HepG2 (cell line): ENCODE results near the gene TROAP. TPM values are rescaled to one million over a fixed set of nuclear protein-coding genes. Genes with fewer than 3 reads are reported as not detected.

Experiments
- ATAC-seq: fragments of 200-7000 bp; cut with Tn5 transposase; 3 replicates; pipeline ENCODE4 v1.9.1; 2020; ENCODE audit warnings: mild to moderate bottlenecking, moderate library complexity
- BruUV-seq: library from RNA; stranded (reverse); fragments of 400-500 nt; replicated peaks from 2 replicates; lab custom pipeline; 2021; lab: Mats Ljungman, UMichigan
- CTCF ChIA-PET: fragments of 300-600 bp; formaldehyde crosslinking; extraction: SDS; loops from one replicate; lab custom pipeline; 2021; ENCODE audit warnings: low total read pairs, inconsistent platforms, low intra/inter-chr PET ratio; lab: Yijun Ruan, JAX
- POLR2A ChIA-PET: fragments of 350-600 bp; sonication (Branson Sonifier 250); formaldehyde crosslinking; loops from one replicate; lab custom pipeline; 2020; ENCODE audit warnings: antibody characterized with exemption, inconsistent platforms; lab: Yijun Ruan, JAX
- DNase-seq: peaks from one replicate; pipeline ENCODE4 v3.0.0-alpha.2; 2015; ENCODE audit warnings: low spot score
- FAIRE-seq: peaks from 3 replicates; lab custom pipeline; 2011; peaks lifted over from hg19 to GRCh38; lab: Jason Lieb, UNC
- H2AFZ ChIP-seq: one replicate; pipeline ENCODE4 v1.6.1; 2011; ENCODE audit warnings: low read length, inconsistent platforms
- H3K27ac ChIP-seq: fragments of 300-600 bp; 3 replicates; pipeline ENCODE4 v1.8.0; 2011; ENCODE audit warnings: mixed run types, mild to moderate bottlenecking, mixed read lengths, low read length, inconsistent platforms; ENCODE audit not compliant: insufficient read depth; ENCODE audit errors: extremely low read length
- H3K27me3 ChIP-seq, 2 experiments: fragments of 200-600 bp in 1 of 2; 2 replicates in 1 of 2; 3 replicates in 1 of 2; pipeline versions ENCODE4 v1.6.0 to v1.8.0; 2011; ENCODE audit warnings: low read length in 2 of 2, mild to moderate bottlenecking in 2 of 2, moderate library complexity in 2 of 2, inconsistent platforms in 1 of 2; ENCODE audit not compliant: insufficient read depth in 2 of 2, control insufficient read depth in 1 of 2
- H3K36me3 ChIP-seq, 2 experiments: fragments of 200-600 bp in 1 of 2; replicated peaks in 1 of 2; 2 replicates in 1 of 2; 3 replicates in 1 of 2; pipeline versions ENCODE4 v1.5.1 to v1.8.0; 2011; ENCODE audit warnings: low read length in 2 of 2, inconsistent platforms in 1 of 2; ENCODE audit not compliant: insufficient read depth in 2 of 2, control insufficient read depth in 1 of 2
- H3K4me1 ChIP-seq: 2 replicates; pipeline ENCODE4 v1.5.1; 2012; ENCODE audit warnings: low read length, inconsistent platforms; ENCODE audit not compliant: insufficient read depth
- H3K4me2 ChIP-seq: 2 replicates; pipeline ENCODE4 v1.6.0; 2011; ENCODE audit warnings: low read depth, low read length, inconsistent platforms
- H3K4me3 ChIP-seq, 3 experiments: fragments of 200-600 bp in 1 of 3; sonication (generic), shearing (Covaris generic) in 1 of 3; replicated peaks in 1 of 3; 2 replicates each; pipeline ENCODE4 v1.5.1; 2011 to 2016; ENCODE audit warnings: low read length in 3 of 3, inconsistent platforms in 2 of 3, low read depth in 2 of 3, mild to moderate bottlenecking in 2 of 3, control low read depth in 1 of 3, mixed read lengths in 1 of 3; ENCODE audit not compliant: insufficient read depth in 1 of 3
- H3K79me2 ChIP-seq: one replicate; pipeline ENCODE4 v1.6.1; 2011; ENCODE audit warnings: low read length, inconsistent platforms; ENCODE audit not compliant: insufficient read depth
- H3K9ac ChIP-seq: 2 replicates; pipeline ENCODE4 v1.6.0; 2011; ENCODE audit warnings: mild to moderate bottlenecking, low read depth, low read length, inconsistent platforms; ENCODE audit not compliant: insufficient read depth
- H3K9me3 ChIP-seq: 2 replicates; pipeline ENCODE4 v1.5.1; 2012; ENCODE audit warnings: mild to moderate bottlenecking, low read length
- H4K20me1 ChIP-seq: 2 replicates; pipeline ENCODE4 v1.6.0; 2011; ENCODE audit warnings: inconsistent platforms, mild to moderate bottlenecking, low read length, moderate library complexity; ENCODE audit not compliant: insufficient read depth
- HNF4G ChIP-seq, 2 experiments: sonication (generic) in 1 of 2; formaldehyde crosslinking in 1 of 2; IDR thresholded peaks; 2 replicates each; pipeline versions ENCODE4 v1.4.0 to v1.6.1; 2011 to 2020; ENCODE audit warnings: borderline replicate concordance in 2 of 2, low read depth in 2 of 2, mild to moderate bottlenecking in 2 of 2, low read length in 1 of 2, missing genetic modification reagents in 1 of 2, moderate library complexity in 1 of 2
- MYC ChIP-seq: sonication (generic); formaldehyde crosslinking; IDR thresholded peaks from 2 replicates; pipeline ENCODE4 v1.9.0; 2021; ENCODE audit warnings: missing genetic modification reagents, borderline replicate concordance
- POLR2AphosphoS2 ChIP-seq: IDR thresholded peaks from 2 replicates; pipeline ENCODE4 v1.6.1; 2011; ENCODE audit warnings: low read depth, low read length, improper control_type of control experiment
- TAF15 ChIP-seq: fragments of 200-400 bp; formaldehyde crosslinking; IDR thresholded peaks from one replicate; pipeline ENCODE4 v1.6.1; 2018; ENCODE audit warnings: mild to moderate bottlenecking, low read depth, low read length; ENCODE audit not compliant: poor library complexity, severe bottlenecking
- ZNF484 ChIP-seq: sonication (generic); formaldehyde crosslinking; IDR thresholded peaks from 2 replicates; pipeline ENCODE4 v1.5.1; 2020; ENCODE audit warnings: mild to moderate bottlenecking, low read depth, missing genetic modification reagents, borderline replicate concordance
- ZSCAN12 ChIP-seq: sonication (generic); formaldehyde crosslinking; IDR thresholded peaks from 2 replicates; pipeline ENCODE4 v1.9.0; 2021; ENCODE audit warnings: mild to moderate bottlenecking, missing genetic modification reagents
- ZSCAN29 ChIP-seq: sonication (generic); formaldehyde crosslinking; conservative IDR thresholded peaks from 2 replicates; pipeline ENCODE4 v1.4.0; 2020; ENCODE audit warnings: mild to moderate bottlenecking, missing genetic modification reagents
- ZSCAN9 ChIP-seq: IDR thresholded peaks from 2 replicates; pipeline ENCODE4 v1.6.1; 2016; ENCODE audit warnings: borderline replicate concordance
- WGBS: methylation state at CpG from one replicate; pipeline ENCODE4 v1.1.6; 2017; ENCODE audit warnings: low lambda C conversion rate; 5-methylcytosine and 5-hydroxymethylcytosine counted together
- in situ Hi-C: cut with HindIII; loops from 2 replicates; pipeline ENCODE4 v1.10.0; 2017; ENCODE audit warnings: low pct_unique_long_range_greater_than_20kb; ENCODE audit not compliant: extremely low pct_ligation_motif_present
- intact Hi-C: fragments of 100-400 bp; cut with micrococcal nuclease; formaldehyde crosslinking; loops from one replicate; pipeline ENCODE4 v1.10.0; 2022; ENCODE audit not compliant: unreplicated experiment
- polyA plus RNA-seq, 8 experiments: library from polyadenylated mRNA; depleted of rRNA in 3 of 8; stranded (reverse) in 7 of 8; unstranded in 1 of 8; fragments of >200 nt; fragmentation: Illumina TruSeq in 4 of 8; extraction: Trizol in 4 of 8; gene quantifications; 2 replicates each; pipeline versions ENCODE4 v1.2.1 to v1.2.3, GENCODE V29; 2011 to 2016; ENCODE audit warnings: low read depth in 4 of 8, missing spikeins in 1 of 8, mixed read lengths in 1 of 8; ENCODE audit not compliant: insufficient read depth in 1 of 8
- total RNA-seq, 5 experiments: library from RNA; depleted of rRNA; stranded (reverse); fragments of >200 nt; fragmentation: Illumina TruSeq; extraction: Trizol; gene quantifications; 2 replicates each; pipeline ENCODE4 v1.2.3, GENCODE V29; 2016; ENCODE audit warnings: low read depth in 1 of 5
- TF ChIP-seq, protein P1 (sequence below): IDR thresholded peaks from 2 replicates; pipeline ENCODE4 v1.6.1; 2016; ENCODE audit warnings: low read depth
- TF ChIP-seq, protein P2 (sequence below): fragments of 450-650 bp; IDR thresholded peaks from 2 replicates; pipeline ENCODE4 v1.6.1; 2017; ENCODE audit warnings: mild to moderate bottlenecking
- TF ChIP-seq, protein P3 (sequence below): sonication (generic); formaldehyde crosslinking; IDR thresholded peaks from 2 replicates; pipeline ENCODE4 v1.5.0; 2020; ENCODE audit warnings: mild to moderate bottlenecking, missing genetic modification reagents
- TF ChIP-seq, protein P4 (sequence below): IDR thresholded peaks from 2 replicates; pipeline ENCODE4 v1.6.1; 2016
- TF ChIP-seq, protein P5 (sequence below): IDR thresholded peaks from 2 replicates; pipeline ENCODE4 v1.6.1; 2016; ENCODE audit warnings: mild to moderate bottlenecking, missing biosample characterization, missing genetic modification reagents

Gene TROAP
- total and polyA plus RNA-seq, 2 of the 13 experiments (the other 11 are each of a cell fraction or from before 2014, with no cell fraction given): 22.5 to 30.9 TPM

DNA sequence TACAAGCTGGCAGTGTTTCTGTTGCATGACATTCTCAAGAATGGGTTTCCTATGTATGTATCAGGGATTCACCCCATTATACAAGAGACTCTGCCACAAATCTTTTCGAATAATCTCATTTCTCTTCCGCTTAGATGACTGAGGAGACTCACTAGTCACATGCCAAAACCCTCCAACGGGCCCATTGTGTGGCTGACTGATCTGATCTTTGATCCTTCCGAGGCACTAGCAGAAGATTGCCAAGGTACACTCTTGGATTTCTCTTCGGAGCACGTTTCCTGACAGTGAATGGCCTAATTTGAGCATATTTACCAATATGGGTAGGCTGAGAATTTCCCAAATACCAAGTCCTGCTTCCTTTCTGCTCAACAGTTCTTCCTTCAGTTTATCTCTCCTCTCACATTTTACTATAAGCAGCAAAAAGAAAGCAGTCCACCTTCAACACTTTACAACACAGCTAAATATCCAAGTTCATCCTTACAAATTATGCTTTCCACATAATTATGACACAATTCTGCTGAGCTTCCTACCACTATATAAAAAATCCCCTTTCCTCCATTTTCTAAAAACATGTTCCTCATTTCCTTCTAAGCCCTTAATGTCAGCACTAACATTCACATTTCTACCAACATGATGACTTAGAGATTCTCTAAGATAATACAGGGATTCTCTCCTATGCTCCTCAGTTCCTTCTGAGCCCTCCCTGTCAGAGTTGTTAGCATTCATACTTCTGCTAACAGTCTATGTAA is 17.1 kb upstream of the TROAP start:
- Histone ChIP-seq H3K27ac (no peak overlapping the region), H3K36me3 (no peaks in the 10 kb centered on the region), H3K27me3 (peaks cover 0 to 4% of the 10 kb centered on the region in 2 experiments; a peak in 2 of 5 replicates), H3K9ac (no peak overlapping the region), H3K79me2 (no peaks in the 10 kb centered on the region), H4K20me1 (no peaks in the 10 kb centered on the region), H3K4me3 (no peak overlapping the region), H3K9me3 (no peaks in the 10 kb centered on the region), H3K4me1 (peaks cover 13% of the 10 kb centered on the region), H2AFZ (no peak overlapping the region), H3K4me2 (peak overlapping the region; percentile 61)
- WGBS: 6% methylated on average over 6 of the region's 6 CpGs
- BruUV-seq: no TSS peak
- DNase-seq (no peak), FAIRE-seq (peak; percentile 71), ATAC-seq (no peak)
- in situ Hi-C loops (no loop called here), intact Hi-C loops (no loop called here)
- CTCF ChIA-PET: no interaction called here
- POLR2A ChIA-PET: interaction anchor here (1.3 kb wide), 1 partner anchor 16 kb away, joined by 5 read pairs; no protein-coding TSS in a partner anchor
- TF ChIP-seq, protein P1, sequence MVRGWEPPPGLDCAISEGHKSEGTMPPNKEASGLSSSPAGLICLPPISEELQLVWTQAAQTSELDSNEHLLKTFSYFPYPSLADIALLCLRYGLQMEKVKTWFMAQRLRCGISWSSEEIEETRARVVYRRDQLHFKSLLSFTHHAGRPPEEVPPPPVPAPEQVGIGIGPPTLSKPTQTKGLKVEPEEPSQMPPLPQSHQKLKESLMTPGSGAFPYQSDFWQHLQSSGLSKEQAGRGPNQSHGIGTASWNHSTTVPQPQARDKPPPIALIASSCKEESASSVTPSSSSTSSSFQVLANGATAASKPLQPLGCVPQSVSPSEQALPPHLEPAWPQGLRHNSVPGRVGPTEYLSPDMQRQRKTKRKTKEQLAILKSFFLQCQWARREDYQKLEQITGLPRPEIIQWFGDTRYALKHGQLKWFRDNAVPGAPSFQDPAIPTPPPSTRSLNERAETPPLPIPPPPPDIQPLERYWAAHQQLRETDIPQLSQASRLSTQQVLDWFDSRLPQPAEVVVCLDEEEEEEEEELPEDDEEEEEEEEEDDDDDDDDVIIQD (CRISPR knock-in tag): no peak
- TF ChIP-seq ZSCAN12 (CRISPR knock-in tag): no peak
- no peak for TF ChIP-seq TAF15
- TF ChIP-seq HNF4G (IDR thresholded peaks at IDR 0.05; ENCODE audit: borderline replicate concordance, low read depth, low read length): peak; percentile 53; the same call in 1 of the 2 replicates
- TF ChIP-seq HNF4G (CRISPR knock-in tag; IDR thresholded peaks at IDR 0.05; ENCODE audit: borderline replicate concordance, low read depth): no peak
- TF ChIP-seq ZSCAN29 (CRISPR knock-in tag): no peak
- TF ChIP-seq, protein P2, sequence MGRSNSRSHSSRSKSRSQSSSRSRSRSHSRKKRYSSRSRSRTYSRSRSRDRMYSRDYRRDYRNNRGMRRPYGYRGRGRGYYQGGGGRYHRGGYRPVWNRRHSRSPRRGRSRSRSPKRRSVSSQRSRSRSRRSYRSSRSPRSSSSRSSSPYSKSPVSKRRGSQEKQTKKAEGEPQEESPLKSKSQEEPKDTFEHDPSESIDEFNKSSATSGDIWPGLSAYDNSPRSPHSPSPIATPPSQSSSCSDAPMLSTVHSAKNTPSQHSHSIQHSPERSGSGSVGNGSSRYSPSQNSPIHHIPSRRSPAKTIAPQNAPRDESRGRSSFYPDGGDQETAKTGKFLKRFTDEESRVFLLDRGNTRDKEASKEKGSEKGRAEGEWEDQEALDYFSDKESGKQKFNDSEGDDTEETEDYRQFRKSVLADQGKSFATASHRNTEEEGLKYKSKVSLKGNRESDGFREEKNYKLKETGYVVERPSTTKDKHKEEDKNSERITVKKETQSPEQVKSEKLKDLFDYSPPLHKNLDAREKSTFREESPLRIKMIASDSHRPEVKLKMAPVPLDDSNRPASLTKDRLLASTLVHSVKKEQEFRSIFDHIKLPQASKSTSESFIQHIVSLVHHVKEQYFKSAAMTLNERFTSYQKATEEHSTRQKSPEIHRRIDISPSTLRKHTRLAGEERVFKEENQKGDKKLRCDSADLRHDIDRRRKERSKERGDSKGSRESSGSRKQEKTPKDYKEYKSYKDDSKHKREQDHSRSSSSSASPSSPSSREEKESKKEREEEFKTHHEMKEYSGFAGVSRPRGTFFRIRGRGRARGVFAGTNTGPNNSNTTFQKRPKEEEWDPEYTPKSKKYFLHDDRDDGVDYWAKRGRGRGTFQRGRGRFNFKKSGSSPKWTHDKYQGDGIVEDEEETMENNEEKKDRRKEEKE: no peak
- TF ChIP-seq, protein P3, sequence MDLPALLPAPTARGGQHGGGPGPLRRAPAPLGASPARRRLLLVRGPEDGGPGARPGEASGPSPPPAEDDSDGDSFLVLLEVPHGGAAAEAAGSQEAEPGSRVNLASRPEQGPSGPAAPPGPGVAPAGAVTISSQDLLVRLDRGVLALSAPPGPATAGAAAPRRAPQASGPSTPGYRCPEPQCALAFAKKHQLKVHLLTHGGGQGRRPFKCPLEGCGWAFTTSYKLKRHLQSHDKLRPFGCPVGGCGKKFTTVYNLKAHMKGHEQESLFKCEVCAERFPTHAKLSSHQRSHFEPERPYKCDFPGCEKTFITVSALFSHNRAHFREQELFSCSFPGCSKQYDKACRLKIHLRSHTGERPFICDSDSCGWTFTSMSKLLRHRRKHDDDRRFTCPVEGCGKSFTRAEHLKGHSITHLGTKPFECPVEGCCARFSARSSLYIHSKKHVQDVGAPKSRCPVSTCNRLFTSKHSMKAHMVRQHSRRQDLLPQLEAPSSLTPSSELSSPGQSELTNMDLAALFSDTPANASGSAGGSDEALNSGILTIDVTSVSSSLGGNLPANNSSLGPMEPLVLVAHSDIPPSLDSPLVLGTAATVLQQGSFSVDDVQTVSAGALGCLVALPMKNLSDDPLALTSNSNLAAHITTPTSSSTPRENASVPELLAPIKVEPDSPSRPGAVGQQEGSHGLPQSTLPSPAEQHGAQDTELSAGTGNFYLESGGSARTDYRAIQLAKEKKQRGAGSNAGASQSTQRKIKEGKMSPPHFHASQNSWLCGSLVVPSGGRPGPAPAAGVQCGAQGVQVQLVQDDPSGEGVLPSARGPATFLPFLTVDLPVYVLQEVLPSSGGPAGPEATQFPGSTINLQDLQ (CRISPR knock-in tag): no peak
- TF ChIP-seq MYC: no peak
- no peak for TF ChIP-seq ZSCAN9 (CRISPR knock-in tag)
- TF ChIP-seq, protein P4, sequence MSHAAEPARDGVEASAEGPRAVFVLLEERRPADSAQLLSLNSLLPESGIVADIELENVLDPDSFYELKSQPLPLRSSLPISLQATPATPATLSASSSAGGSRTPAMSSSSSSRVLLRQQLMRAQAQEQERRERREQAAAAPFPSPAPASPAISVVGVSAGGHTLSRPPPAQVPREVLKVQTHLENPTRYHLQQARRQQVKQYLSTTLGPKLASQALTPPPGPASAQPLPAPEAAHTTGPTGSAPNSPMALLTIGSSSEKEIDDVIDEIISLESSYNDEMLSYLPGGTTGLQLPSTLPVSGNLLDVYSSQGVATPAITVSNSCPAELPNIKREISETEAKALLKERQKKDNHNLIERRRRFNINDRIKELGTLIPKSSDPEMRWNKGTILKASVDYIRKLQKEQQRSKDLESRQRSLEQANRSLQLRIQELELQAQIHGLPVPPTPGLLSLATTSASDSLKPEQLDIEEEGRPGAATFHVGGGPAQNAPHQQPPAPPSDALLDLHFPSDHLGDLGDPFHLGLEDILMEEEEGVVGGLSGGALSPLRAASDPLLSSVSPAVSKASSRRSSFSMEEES (CRISPR knock-in tag): peak; percentile 28; the same call in 1 of the 2 replicates
- TF ChIP-seq, protein P5, sequence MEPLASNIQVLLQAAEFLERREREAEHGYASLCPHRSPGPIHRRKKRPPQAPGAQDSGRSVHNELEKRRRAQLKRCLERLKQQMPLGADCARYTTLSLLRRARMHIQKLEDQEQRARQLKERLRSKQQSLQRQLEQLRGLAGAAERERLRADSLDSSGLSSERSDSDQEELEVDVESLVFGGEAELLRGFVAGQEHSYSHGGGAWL (CRISPR knock-in tag): no peak
- no peak for TF ChIP-seq POLR2AphosphoS2
- no peak for TF ChIP-seq ZNF484
